ENCODE measurements around the gene HSPB2.

HSPB2 gene

GRCh38 chr11:111938687-111939160 lies 26.2 kb downstream of the HSPB2 start:
- peak in 1 of 2 donors; percentile 15 for DNase-seq (ENCODE audit: low read depth in 2 of 2)

- no peak for DNase-seq (ENCODE audit: low read depth in 2 of 2)
Measured at GRCh38 chr11:111939836-111940604, 27.5 kb downstream of the HSPB2 start.

- no peak for DNase-seq (ENCODE audit: low read depth in 2 of 2)
Measured at GRCh38 chr11:111941963-111942362, 29.4 kb downstream of the HSPB2 start.

DNA sequence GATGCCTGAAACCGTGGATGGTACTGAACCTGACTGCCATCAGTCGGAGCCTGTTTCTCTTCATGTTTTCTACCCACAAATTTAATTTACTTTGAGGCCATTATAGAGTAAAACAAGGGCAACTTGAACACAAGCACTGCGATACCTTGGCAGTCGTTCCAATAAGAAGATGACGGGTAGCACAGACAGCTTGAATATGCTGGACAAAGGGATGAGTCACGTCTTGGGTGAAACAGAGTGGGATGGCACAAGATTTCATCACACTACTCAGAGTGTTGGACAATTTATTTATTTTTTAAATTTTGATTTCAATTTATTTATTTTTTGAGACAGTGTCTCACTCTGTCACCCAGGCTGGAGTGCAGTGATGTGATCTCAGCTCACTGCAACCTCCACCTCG lies 30.3 kb downstream of the HSPB2 start:
- no peak for DNase-seq (ENCODE audit: low read depth in 2 of 2)

DNA sequence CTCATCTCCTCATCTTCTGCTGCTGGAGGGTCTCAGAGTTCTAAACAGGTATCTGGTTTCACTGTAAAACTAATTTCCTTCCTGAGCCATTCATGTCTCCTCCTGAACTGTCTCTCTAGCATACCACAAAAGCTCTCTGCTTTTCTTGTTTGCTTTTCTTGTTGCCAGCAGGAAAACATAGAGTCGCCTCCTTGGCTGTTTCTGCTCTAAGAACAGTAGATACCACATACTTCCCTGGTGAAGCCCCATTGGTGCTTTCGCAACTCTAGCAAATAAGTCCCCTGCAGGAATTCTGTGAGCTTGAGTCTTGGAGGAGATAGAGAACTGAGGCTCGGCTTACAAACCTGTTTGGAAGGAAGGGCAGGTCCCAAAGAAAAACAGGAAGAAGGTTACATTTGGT lies 31.6 kb downstream of the HSPB2 start:
- no peak for DNase-seq (ENCODE audit: low read depth in 2 of 2)

GRCh38 chr11:111944651-111945051 lies 32.1 kb downstream of the HSPB2 start:
- DNase-seq (ENCODE audit: low read depth in 2 of 2) = no peak

GRCh38 chr11:111945198-111945597 lies 32.7 kb downstream of the HSPB2 start:
- DNase-seq (ENCODE audit: low read depth in 2 of 2) = no peak

DNA sequence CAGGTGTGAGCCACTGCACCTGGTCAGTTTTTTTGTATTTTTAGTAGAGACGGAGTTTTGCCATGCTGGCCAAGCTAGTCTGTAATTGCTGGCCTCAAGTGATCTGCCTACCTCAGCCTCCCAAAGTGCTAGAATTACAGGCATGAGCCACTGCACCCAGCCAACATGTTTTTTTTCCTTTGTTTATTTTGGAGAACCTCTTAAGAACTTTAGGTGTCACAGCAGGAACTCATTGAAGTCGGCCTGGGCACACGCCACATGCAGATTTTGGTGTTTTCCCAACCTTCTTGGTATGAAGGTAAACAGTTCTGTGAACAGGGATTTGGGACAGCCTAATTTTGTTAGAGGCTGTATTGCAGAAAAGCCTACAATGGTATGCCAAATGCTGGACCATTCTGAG lies 34.0 kb downstream of the HSPB2 start:
- DNase-seq (ENCODE audit: low read depth in 2 of 2) = no peak

DNA sequence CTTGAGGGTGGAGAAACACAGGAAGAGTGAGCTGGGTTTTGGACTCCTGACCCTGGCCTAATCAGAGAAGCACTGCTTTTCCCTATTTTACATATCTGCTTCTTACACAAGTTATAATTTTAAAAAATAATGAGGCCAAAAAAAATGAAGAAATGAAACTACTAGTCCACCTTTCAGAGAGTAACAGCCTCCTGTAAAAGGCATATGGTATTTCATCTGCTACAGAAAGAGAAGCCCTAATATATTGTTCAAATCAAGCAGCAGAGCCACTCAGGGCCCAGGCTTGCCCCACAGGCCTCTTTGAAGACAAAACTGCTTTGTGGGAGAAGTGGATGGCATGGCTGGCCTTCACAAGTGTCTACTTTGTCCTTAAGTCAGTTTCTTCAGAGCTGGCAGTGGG lies 34.6 kb downstream of the HSPB2 start:
- no peak for DNase-seq (ENCODE audit: low read depth in 2 of 2)

DNA sequence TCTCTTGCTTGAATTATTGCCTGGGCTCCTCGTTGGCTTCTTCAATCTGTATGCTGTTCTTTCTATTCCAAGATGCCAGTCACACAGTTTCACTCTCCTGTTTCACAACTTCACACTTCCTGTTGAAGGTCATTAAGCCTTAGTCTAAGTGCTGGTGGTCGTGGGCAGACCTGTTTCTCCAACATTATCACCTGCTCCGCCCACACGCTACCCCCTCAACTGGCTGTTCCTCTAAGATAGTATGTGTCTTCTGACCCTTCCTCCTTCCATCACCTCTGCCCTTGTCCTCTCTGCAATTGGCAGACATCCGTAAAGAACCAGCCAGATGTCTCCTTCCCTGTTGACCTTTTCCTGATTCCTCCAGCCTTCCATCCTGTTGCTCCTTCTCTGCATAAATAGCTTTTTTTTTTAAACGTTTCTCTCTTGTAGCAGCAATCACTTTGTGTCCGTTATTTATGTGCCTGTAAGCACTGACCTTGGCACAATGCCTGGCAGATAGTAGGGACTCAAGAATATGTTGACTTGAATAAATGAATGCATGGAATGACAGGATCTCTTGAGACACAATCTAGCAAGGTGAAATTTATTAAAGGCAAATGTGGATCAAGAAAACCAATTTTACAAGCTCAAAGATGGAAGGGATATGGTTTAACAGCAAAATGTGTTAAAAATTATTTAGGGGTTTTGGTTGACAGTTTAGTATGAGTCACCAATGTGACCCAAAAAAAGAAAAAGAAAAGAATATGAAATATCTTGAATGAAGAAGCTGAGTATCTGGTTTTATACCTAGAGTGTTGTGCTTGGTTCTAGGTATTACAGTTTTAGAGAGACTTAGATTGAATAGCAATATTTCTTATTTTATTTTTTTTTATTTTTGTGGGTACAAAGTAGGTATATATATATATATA lies 37.2 kb downstream of the HSPB2 start:
- no peak for DNase-seq (ENCODE audit: low read depth in 2 of 2)

DNA sequence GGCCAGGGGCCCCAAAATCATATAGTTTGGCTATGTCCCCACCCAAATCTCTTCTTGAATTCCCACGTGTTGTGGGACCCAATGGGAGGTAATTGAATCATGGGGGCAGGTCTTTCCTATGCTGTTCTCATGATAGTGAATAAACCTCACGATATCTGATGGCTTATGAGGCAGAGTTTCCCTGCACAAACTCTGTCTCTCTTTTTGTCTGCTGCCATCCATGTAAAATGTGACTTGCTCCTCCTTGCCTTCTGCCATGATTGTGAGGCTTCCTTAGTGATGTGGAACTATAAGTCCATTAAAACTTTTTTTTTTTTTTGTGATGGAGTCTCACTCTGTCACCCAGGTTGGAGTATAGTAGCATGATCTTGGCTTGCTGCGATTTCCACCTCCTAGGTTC lies 39.0 kb downstream of the HSPB2 start:
- DNase-seq (ENCODE audit: low read depth in 2 of 2) = no peak

DNA sequence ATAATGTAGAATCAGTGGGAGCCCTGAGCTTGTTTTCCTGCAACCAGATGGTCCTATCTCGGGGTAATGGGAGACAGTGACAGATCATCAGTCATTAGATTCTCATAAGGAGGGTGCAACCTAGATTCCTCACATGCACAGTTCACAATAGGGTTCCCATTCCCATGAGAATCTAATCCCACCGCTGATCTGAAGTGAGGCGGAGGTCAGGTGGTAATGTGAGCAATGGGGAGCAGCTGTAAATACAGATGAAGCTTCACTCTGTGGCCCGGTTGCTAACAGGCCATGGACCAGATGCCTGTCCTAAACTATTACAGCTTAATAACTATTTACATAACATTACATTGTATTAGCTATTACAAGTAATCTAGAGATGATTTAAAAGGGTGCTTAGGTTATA lies 41.6 kb downstream of the HSPB2 start:
- DNase-seq (ENCODE audit: low read depth in 2 of 2) = no peak

- no peak for DNase-seq (ENCODE audit: low read depth in 2 of 2)
Measured at GRCh38 chr11:111957663-111958444, 45.3 kb downstream of the HSPB2 start.

GRCh38 chr11:111960916-111961315 lies 48.4 kb downstream of the HSPB2 start:
- no peak for DNase-seq (ENCODE audit: low read depth in 2 of 2)

DNA sequence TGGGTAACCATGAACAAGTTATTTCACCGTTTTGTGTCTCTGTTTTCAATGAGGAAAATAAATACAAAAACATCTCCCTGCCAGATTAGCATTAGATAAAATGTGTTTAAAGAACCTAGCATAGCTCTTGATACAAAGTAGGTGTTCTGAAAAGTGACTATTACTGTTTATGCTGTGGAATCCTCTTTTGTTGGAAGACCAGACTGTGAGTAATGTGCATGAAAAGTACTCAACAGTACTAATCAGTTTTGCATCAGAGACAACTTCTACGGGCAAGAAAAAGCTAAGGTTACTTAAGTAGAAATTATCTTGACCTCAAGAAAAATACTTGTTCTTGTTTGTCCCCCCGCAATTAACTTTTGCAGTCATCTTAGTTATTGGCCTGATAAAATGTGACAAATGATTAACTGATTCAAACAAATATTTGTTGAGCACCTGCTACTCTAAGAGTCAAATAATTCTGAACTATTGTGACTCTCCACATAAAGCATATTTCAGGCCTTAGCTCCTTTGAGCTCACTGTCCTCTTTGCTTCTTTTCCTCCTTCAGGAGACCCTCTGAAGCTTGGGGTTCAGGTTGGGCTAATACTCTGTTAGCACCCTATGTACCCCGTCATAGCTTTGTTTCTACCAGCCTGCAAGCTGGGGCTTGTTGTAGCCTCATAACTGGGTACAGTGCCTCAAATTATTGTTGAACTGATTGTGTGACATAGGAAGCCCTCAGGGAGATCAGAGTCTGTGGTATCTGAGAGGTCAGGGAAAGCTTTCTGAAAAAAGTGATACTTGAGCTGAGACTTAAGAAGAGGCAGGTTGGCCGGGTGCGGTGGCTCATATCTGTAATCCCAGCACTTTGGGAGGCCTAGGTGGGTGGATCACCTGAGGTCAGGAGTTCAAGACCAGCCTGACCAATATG lies 49.1 kb downstream of the HSPB2 start:
- no peak for DNase-seq (ENCODE audit: low read depth in 2 of 2)
